ENCODE results near the gene BUD23.
"Not testable (repeated sequence)": the region's sequence is repeated elsewhere in the genome, so short reads cannot be mapped to it uniquely, and the experiment has no call there.

The BUD23 gene

DNA sequence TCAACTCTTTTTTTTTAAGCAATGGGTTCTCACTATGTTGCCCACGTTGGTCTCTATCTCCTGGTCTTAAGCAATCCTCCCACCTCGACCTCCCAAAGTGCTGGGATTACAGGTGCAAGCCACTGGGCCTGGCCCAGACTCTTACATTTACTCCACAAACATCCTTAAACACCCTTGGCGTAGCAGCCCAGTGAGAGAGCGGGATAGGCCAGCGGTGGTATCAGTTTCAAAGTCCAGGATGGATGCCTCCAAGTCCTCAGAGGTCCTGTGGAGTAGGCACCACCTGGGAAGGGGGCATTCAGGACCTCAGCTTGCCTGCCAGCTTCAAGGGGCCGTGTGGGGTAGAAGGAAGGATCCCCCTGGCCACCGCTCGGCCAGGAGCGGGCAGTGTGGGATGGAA, 33.8 kb upstream of the BUD23 start:
- TF ChIP-seq, protein P1, sequence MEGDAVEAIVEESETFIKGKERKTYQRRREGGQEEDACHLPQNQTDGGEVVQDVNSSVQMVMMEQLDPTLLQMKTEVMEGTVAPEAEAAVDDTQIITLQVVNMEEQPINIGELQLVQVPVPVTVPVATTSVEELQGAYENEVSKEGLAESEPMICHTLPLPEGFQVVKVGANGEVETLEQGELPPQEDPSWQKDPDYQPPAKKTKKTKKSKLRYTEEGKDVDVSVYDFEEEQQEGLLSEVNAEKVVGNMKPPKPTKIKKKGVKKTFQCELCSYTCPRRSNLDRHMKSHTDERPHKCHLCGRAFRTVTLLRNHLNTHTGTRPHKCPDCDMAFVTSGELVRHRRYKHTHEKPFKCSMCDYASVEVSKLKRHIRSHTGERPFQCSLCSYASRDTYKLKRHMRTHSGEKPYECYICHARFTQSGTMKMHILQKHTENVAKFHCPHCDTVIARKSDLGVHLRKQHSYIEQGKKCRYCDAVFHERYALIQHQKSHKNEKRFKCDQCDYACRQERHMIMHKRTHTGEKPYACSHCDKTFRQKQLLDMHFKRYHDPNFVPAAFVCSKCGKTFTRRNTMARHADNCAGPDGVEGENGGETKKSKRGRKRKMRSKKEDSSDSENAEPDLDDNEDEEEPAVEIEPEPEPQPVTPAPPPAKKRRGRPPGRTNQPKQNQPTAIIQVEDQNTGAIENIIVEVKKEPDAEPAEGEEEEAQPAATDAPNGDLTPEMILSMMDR (IDR thresholded peaks at IDR 0.05) = no peak
- no peak for DNase-seq
- Mint-ChIP-seq H3K36me3 (ENCODE audit: low read depth) (no peaks in the 10 kb centered on the region), H3K27ac (no peak overlapping the region), H3K4me3 (peak overlapping the region; percentile 50), H3K27me3 (ENCODE audit: low read depth, poor library complexity) (peaks cover 87% of the 10 kb centered on the region), H3K4me1 (peaks cover 17% of the 10 kb centered on the region), H3K9me3 (peaks cover 3% of the 10 kb centered on the region)

DNA sequence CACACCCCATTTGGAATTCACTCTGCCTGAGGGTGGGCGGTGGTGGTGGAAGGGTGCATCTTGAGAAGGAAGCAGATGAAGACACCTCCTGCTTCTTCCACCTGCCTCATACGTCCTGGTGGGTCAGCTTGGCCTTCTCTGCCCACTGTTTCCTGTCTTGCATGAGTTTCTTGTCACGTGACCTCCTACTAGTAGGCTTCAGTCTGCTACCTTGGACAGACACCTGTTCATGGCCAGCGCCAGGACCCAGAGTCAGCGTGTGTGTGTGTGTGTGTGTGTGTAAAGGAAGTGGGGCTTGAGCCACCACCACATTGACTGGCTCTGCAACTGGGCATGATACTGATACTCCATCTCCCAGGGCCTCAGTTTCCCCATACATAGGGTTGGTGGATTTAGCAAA, 32.9 kb upstream of the BUD23 start:
- no peak for DNase-seq
- H3K27me3 Mint-ChIP-seq (ENCODE audit: low read depth, poor library complexity) = peaks cover 83% of the 10 kb centered on the region
- TF ChIP-seq, protein P1 (IDR thresholded peaks at IDR 0.05) = no peak
- peaks cover 17% of the 10 kb centered on the region for H3K4me1 Mint-ChIP-seq
- no peak overlapping the region for H3K4me3 Mint-ChIP-seq
- H3K9me3 Mint-ChIP-seq = peaks cover 8% of the 10 kb centered on the region
- no peaks in the 10 kb centered on the region for H3K36me3 Mint-ChIP-seq (ENCODE audit: low read depth)
- no peak overlapping the region for H3K27ac Mint-ChIP-seq

DNA sequence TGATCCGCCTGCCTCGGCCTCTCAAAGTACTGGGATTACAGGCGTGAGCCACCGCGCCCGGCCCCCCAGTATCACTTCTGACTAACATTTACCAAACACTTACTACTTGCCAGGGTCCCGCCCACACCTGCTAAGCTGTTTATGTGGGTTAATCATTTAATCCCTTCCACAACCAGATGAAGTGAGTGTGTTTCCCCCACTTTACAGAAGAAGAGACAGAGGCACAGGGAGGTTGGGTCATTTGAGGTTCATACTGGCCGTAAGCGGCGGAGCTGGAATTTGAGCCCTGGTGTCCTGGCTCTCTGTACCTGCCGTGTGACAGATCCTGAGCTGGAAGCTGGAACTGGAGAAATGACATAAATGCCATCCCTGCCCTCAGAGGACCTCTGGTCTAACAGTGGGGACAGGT, 30.9 kb upstream of the BUD23 start:
- no peak overlapping the region for H3K4me3 Mint-ChIP-seq
- no peaks in the 10 kb centered on the region for H3K36me3 Mint-ChIP-seq (ENCODE audit: low read depth)
- no peak for DNase-seq
- no peak overlapping the region for H3K27ac Mint-ChIP-seq
- H3K9me3 Mint-ChIP-seq = peaks cover 10% of the 10 kb centered on the region
- H3K27me3 Mint-ChIP-seq (ENCODE audit: low read depth, poor library complexity) = peaks cover 63% of the 10 kb centered on the region
- TF ChIP-seq, protein P1 (IDR thresholded peaks at IDR 0.05) = no peak
- H3K4me1 Mint-ChIP-seq = peaks cover 14% of the 10 kb centered on the region

DNA sequence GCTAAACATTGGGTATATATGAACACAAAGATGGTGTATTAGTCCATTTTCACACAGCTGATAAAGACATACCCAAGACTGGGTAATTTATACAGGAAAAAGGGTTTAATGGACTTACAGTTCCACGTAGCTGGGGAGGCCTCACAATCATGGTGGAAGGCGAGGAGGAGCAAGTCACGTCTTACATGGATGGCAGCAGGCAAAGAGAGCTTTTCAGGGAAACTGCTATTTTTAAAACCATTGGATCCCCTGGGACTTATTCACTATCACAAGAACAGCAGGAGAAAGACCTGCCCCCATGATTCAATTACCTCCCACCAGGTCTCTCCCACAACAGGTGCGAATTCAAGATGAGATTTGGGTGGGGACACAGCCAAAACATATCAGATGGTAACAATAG, 28.1 kb upstream of the BUD23 start:
- H3K9me3 Mint-ChIP-seq; H3K4me3 Mint-ChIP-seq; H3K4me1 Mint-ChIP-seq; H3K27ac Mint-ChIP-seq; DNase-seq; H3K36me3 Mint-ChIP-seq (ENCODE audit: low read depth): not testable (repeated sequence)
- peaks cover 45% of the 10 kb centered on the region for H3K27me3 Mint-ChIP-seq (ENCODE audit: low read depth, poor library complexity)

DNA sequence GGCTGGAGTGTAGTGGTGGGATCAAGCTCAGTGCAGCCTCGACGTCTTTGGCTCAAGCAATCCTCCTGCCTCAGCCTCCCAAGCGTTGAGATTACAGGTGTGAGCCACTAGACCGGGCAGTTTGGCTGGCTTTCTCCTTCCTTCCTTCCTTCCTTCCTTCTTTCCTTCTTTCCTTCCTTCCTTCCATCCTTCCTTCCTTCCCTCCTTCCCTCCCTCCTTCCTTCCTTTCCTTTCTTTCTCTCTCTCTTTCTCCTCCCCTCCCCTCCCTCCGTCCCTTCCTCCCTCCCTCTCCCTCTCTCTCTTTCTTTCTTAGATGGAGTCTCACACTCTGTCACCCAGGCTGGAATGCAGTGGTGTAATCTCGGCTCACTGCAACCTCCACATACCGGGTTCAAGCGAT, 23.4 kb upstream of the BUD23 start:
- H3K9me3 Mint-ChIP-seq = peaks cover 26% of the 10 kb centered on the region
- TF ChIP-seq, protein P1 (IDR thresholded peaks at IDR 0.05) = no peak
- H3K27me3 Mint-ChIP-seq (ENCODE audit: low read depth, poor library complexity) = peaks cover 35% of the 10 kb centered on the region
- no peak for DNase-seq
- H3K4me1 Mint-ChIP-seq = peaks cover 9% of the 10 kb centered on the region
- H3K36me3 Mint-ChIP-seq (ENCODE audit: low read depth) = no peaks in the 10 kb centered on the region
- no peak overlapping the region for H3K27ac Mint-ChIP-seq
- H3K4me3 Mint-ChIP-seq = no peak overlapping the region

DNA sequence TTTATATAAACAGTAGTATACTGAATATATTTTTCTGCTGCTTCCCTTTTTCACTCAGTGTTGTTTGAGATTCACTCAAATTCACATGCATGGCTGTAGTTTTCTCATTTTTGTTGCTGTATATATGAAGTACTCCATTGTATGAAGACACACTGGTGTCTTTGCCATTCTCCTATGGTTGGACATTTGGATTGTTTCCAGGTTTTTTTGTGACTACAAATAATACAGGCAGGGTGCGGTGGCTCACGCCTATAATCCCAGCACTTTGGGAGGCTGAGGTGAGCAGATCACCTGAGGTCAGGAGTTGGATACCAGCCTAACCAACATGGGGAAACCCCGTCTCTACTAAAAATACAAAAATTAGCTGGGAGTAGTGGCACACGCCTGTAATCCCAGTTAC, 22.8 kb upstream of the BUD23 start:
- not testable (repeated sequence) for H3K4me3 Mint-ChIP-seq; H3K27ac Mint-ChIP-seq; DNase-seq; H3K36me3 Mint-ChIP-seq (ENCODE audit: low read depth)
- peaks cover 21% of the 10 kb centered on the region for H3K9me3 Mint-ChIP-seq
- peaks cover 34% of the 10 kb centered on the region for H3K27me3 Mint-ChIP-seq (ENCODE audit: low read depth, poor library complexity)
- peaks cover 15% of the 10 kb centered on the region for H3K4me1 Mint-ChIP-seq

DNA sequence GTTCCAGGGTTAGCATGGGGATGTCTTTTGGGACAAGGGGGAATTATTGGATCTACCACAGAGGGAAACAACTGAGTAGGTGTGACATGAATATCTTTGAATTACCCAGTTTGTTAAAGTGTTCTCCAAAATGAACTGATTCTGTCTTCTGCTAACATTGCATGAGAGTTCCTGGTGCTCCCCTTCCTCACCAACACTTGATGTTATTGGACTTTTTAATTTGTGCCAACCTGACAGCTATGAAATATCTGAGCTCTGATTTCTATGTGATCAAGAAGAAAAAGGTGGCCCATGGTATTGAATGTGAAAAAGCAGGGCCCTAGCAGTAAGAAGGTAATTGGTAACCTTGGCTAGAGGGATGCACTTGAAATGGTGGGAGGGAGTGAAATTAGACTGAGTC, 20.4 kb upstream of the BUD23 start:
- Mint-ChIP-seq H3K4me3 (no peak overlapping the region), H3K36me3 (ENCODE audit: low read depth) (no peaks in the 10 kb centered on the region), H3K27me3 (ENCODE audit: low read depth, poor library complexity) (peaks cover 35% of the 10 kb centered on the region), H3K4me1 (peaks cover 18% of the 10 kb centered on the region), H3K27ac (no peak overlapping the region), H3K9me3 (peaks cover 20% of the 10 kb centered on the region)
- no peak for DNase-seq
- TF ChIP-seq, protein P1 (IDR thresholded peaks at IDR 0.05) = no peak

Measured in nephron progenitor cell (in vitro differentiated cells).